Measurements from ENCODE around the gene NR4A3.

The NR4A3 gene

GRCh38 chr9:99906403-99907207 lies 84.9 kb downstream of the NR4A3 start, which contains the start of gene STX17:
STX17 (plus strand) TSS chr9:99906654; CDS start chr9:99915240, 8,586 bp downstream.
- peak; percentile 8 for TF ChIP-seq CTCF (IDR thresholded peaks at IDR 0.05; ENCODE audit: low read depth, low read length, missing control alignments)
- peak; percentile 44 for DNase-seq (ENCODE audit: low read depth)
- H3K4me3 ChIP-seq (ENCODE audit: low read depth, low read length): peak within 1 kb of the TSS; percentile 93

GRCh38 chr9:99907208-99907532 lies 85.5 kb downstream of the NR4A3 start:
- no peak for DNase-seq (ENCODE audit: low read depth)
- TF ChIP-seq CTCF (IDR thresholded peaks at IDR 0.05; ENCODE audit: low read depth, low read length, missing control alignments): no peak

GRCh38 chr9:99911600-99911999 lies 89.9 kb downstream of the NR4A3 start:
- TF ChIP-seq CTCF (IDR thresholded peaks at IDR 0.05; ENCODE audit: low read depth, low read length, missing control alignments): no peak
- no peak overlapping the region for H3K4me3 ChIP-seq (ENCODE audit: low read depth, low read length)
- no peak for DNase-seq (ENCODE audit: low read depth)

More at GRCh38 chr9:99907208-99907532, 85.5 kb downstream of the NR4A3 start:
- H3K4me3 ChIP-seq (ENCODE audit: low read depth, low read length): peak overlapping the region; percentile 93
